OCI-LY7 (cell line): ENCODE data around the gene CORO1C. TPM values are rescaled to one million over a fixed set of nuclear protein-coding genes. Genes with fewer than 3 reads are reported as not detected.

ENCODE experiments used
- BruUV-seq: library from RNA; stranded (reverse); fragments of 400-500 nt; replicated peaks from 2 replicates; lab custom pipeline; 2021; lab: Mats Ljungman, UMichigan
- CTCF ChIA-PET: fragments of 300-600 bp; sonication (Branson Sonifier 250); formaldehyde crosslinking; loops from one replicate; lab custom pipeline; 2022; ENCODE audit warnings: antibody characterized with exemption; ENCODE audit not compliant: unreplicated experiment; lab: Charles Lee
- POLR2A ChIA-PET: fragments of 300-600 bp; sonication (Branson Sonifier 250); formaldehyde crosslinking; loops from one replicate; lab custom pipeline; 2022; ENCODE audit warnings: antibody characterized with exemption; lab: Charles Lee
- DNase-seq: peaks from one replicate; pipeline ENCODE4 v3.0.0-alpha.2; 2015; ENCODE audit warnings: low spot score
- H2AFZ ChIP-seq: fragments of 200-600 bp; sonication (generic), shearing (Covaris generic); 2 replicates; pipeline ENCODE4 v1.6.1; 2014; ENCODE audit warnings: mild to moderate bottlenecking, antibody characterized with exemption, low read length, moderate library complexity
- H3K27ac ChIP-seq: fragments of 200-600 bp; sonication (generic); 2 replicates; pipeline ENCODE4 v1.5.1; 2014; ENCODE audit warnings: mixed run types, low read depth, mild to moderate bottlenecking, moderate library complexity, low read length, inconsistent platforms; ENCODE audit not compliant: poor library complexity, severe bottlenecking
- H3K36me3 ChIP-seq: fragments of 200-600 bp; sonication (generic); 2 replicates; pipeline ENCODE4 v1.6.1; 2014; ENCODE audit warnings: mild to moderate bottlenecking, antibody characterized with exemption, low read length, moderate library complexity, mixed read lengths; ENCODE audit not compliant: insufficient read depth
- H3K4me1 ChIP-seq: fragments of 200-600 bp; sonication (generic); 2 replicates; pipeline ENCODE4 v1.5.1; 2014; ENCODE audit warnings: mild to moderate bottlenecking, low read length; ENCODE audit not compliant: insufficient read depth, poor library complexity, severe bottlenecking
- H3K4me2 ChIP-seq: fragments of 200-600 bp; sonication (generic); 2 replicates; pipeline ENCODE4 v1.6.1; 2014; ENCODE audit warnings: mild to moderate bottlenecking, low read length
- H3K4me3 ChIP-seq: fragments of 200-600 bp; sonication (generic); 2 replicates; pipeline ENCODE4 v1.5.1; 2014; ENCODE audit warnings: mild to moderate bottlenecking, low read depth, low read length; ENCODE audit not compliant: poor library complexity, severe bottlenecking
- H3K79me2 ChIP-seq: fragments of 200-600 bp; sonication (generic); 2 replicates; pipeline ENCODE4 v1.6.1; 2016; ENCODE audit warnings: low read depth, mild to moderate bottlenecking, low read length, moderate library complexity, mixed read lengths; ENCODE audit not compliant: insufficient read depth
- H3K9me2 ChIP-seq: fragments of 200-600 bp; sonication (generic); 2 replicates; pipeline ENCODE4 v1.6.1; 2016; ENCODE audit warnings: mild to moderate bottlenecking, low read length, mixed read lengths; ENCODE audit not compliant: insufficient read depth
- H3K9me3 ChIP-seq: fragments of 200-600 bp; sonication (generic); 2 replicates; pipeline ENCODE4 v1.6.1; 2014; ENCODE audit warnings: mild to moderate bottlenecking, mixed run types, low read length, mixed read lengths
- H4K20me1 ChIP-seq: fragments of 200-600 bp; sonication (generic); 2 replicates; pipeline ENCODE4 v1.6.1; 2014; ENCODE audit warnings: mild to moderate bottlenecking, antibody characterized with exemption, low read length, moderate library complexity, mixed read lengths; ENCODE audit not compliant: insufficient read depth
- CTCF ChIP-seq: fragments of 200-600 bp; sonication (generic); conservative IDR thresholded peaks from 2 replicates; pipeline ENCODE4 v1.5.1; 2014; ENCODE audit warnings: mild to moderate bottlenecking, antibody characterized with exemption, low read length, moderate library complexity, mixed read lengths
- EZH2phosphoT487 ChIP-seq: fragments of 200-600 bp; sonication (generic); IDR thresholded peaks from 2 replicates; pipeline ENCODE4 v1.6.1; 2018; ENCODE audit warnings: low read depth, borderline replicate concordance, mild to moderate bottlenecking, mixed run types, antibody characterized with exemption, low read length, moderate library complexity, mixed read lengths
- intact Hi-C: fragments of 100-400 bp; cut with micrococcal nuclease; formaldehyde crosslinking; loops from one replicate; pipeline ENCODE4 v1.10.0; 2022; ENCODE audit not compliant: unreplicated experiment
- total RNA-seq, 2 experiments: library from RNA; depleted of rRNA in 1 of 2; stranded (reverse); fragments of >200 nt in 1 of 2; shearing (Covaris generic) in 1 of 2; gene quantifications; 2 replicates each; pipeline ENCODE4 v1.2.3, GENCODE V29; 2014 to 2022

Gene CORO1C
- total RNA-seq, 2 experiments from 2014 or later: 74.7 to 148 TPM

GRCh38 chr12:108761226-108761625 is 29.9 kb upstream of the CORO1C start:
- H3K4me3 ChIP-seq: no peak overlapping the region
- no peak overlapping the region for H3K4me2 ChIP-seq
- no peaks in the 10 kb centered on the region for H3K36me3 ChIP-seq
- no peaks in the 10 kb centered on the region for H3K9me2 ChIP-seq
- DNase-seq: no peak
- intact Hi-C loops: no loop called here
- ChIA-PET POLR2A (no interaction called here), CTCF (no interaction called here)
- no peak for TF ChIP-seq CTCF
- no peak for TF ChIP-seq EZH2phosphoT487
- no peak overlapping the region for H3K27ac ChIP-seq
- no peaks in the 10 kb centered on the region for H4K20me1 ChIP-seq
- H3K79me2 ChIP-seq: no peaks in the 10 kb centered on the region
- H3K9me3 ChIP-seq: no peaks in the 10 kb centered on the region
- no peak overlapping the region for H2AFZ ChIP-seq
- peaks cover 9% of the 10 kb centered on the region for H3K4me1 ChIP-seq
- no TSS peak for BruUV-seq

- CTCF ChIA-PET: no interaction called here
- intact Hi-C loops: no loop called here
These were observed 28.6 kb upstream of the CORO1C start for GRCh38 chr12:108759924-108760323.

More at GRCh38 chr12:108759924-108760323, 28.6 kb upstream of the CORO1C start:
- Histone ChIP-seq H2AFZ (no peak overlapping the region), H3K79me2 (no peaks in the 10 kb centered on the region), H3K9me2 (no peaks in the 10 kb centered on the region), H4K20me1 (no peaks in the 10 kb centered on the region), H3K36me3 (no peaks in the 10 kb centered on the region), H3K4me3 (no peak overlapping the region), H3K4me2 (no peak overlapping the region), H3K27ac (no peak overlapping the region), H3K4me1 (peaks cover 5% of the 10 kb centered on the region), H3K9me3 (no peaks in the 10 kb centered on the region)
- no peak for DNase-seq
- POLR2A ChIA-PET: no interaction called here
- BruUV-seq: no TSS peak
- TF ChIP-seq CTCF (no peak), EZH2phosphoT487 (no peak)
